Adrenal gland (tissue), 12 donors: ENCODE measurements around the gene TM4SF20. TPM values are rescaled to one million over a fixed set of nuclear protein-coding genes. Genes with fewer than 3 reads are reported as not detected.
A peak's percentile ranks its signal among the peaks of the same experiment; 100 is the strongest.

Source experiments
- DNase-seq, 7 donors: peaks; one replicate each; pipeline ENCODE4 v3.0.0-alpha.2; 2019 to 2020
- H3K27ac ChIP-seq, 5 donors: fragments of 200-600 bp; sonication (generic) in 4 of 5; 1 replicate in 3 of 5; 2 replicates in 2 of 5; pipeline versions ENCODE4 v1.5.1 to v1.8.0; 2016 to 2020; ENCODE audit warnings: mild to moderate bottlenecking in 1 of 5
- H3K27me3 ChIP-seq: fragments of 200-600 bp; 2 replicates; pipeline ENCODE4 v1.8.0; 2021
- H3K36me3 ChIP-seq, 2 donors: fragments of 200-600 bp; replicated peaks in 1 of 2; 1 replicate in 1 of 2; 2 replicates in 1 of 2; pipeline versions ENCODE4 v1.5.1 to v1.8.0; 2018 to 2022
- H3K4me1 ChIP-seq, 2 donors: fragments of 200-600 bp; replicated peaks in 1 of 2; 1 replicate in 1 of 2; 2 replicates in 1 of 2; pipeline versions ENCODE4 v1.5.1 to v1.8.0; 2018 to 2021
- H3K4me3 ChIP-seq, 4 donors: fragments of 200-600 bp; sonication (generic) in 3 of 4; one replicate each; pipeline ENCODE4 v1.5.1; 2016 to 2018
- H3K9me3 ChIP-seq, 3 donors: fragments of 200-600 bp; sonication (generic) in 1 of 3; replicated peaks in 1 of 3; 1 replicate in 2 of 3; 2 replicates in 1 of 3; pipeline versions ENCODE4 v1.5.1 to v1.8.0; 2016 to 2021
- POLR2A ChIP-seq, 2 donors: fragments of 450-650 bp; IDR thresholded peaks; one replicate each; pipeline ENCODE4 v1.6.1; 2017; ENCODE audit warnings: antibody characterized with exemption in 2 of 2, mild to moderate bottlenecking in 2 of 2, moderate library complexity in 1 of 2
- WGBS, 4 donors: extraction: QIAGEN DNeasy Blood & Tissue Kit in 2 of 4; methylation state at CpG; one replicate each; pipeline versions ENCODE4 v1.1.5 to v1.1.7; 2013 to 2017; 5-methylcytosine and 5-hydroxymethylcytosine counted together
- intact Hi-C, 2 donors: fragments of 100-400 bp; cut with DNase I; formaldehyde crosslinking; loops; one replicate each; pipeline versions ENCODE4 v1.14.1 to v1.15.0; 2022 to 2023
- polyA plus RNA-seq, 3 donors: library from polyadenylated mRNA; stranded (reverse); fragments of 200-250 nt in 2 of 3; fragments of 350-450 nt in 1 of 3; fragmentation: Illumina TruSeq in 1 of 3; extraction: RNeasy Lipid Tissue Mini Kit (QIAGEN cat#74804) in 1 of 3; gene quantifications; one replicate each; pipeline ENCODE4 v1.2.3, GENCODE V29; 2013 to 2014
- total RNA-seq, 9 donors: library from RNA; depleted of rRNA in 4 of 9; stranded (reverse); fragments of >200 nt in 4 of 9; fragments of 120-200 nt in 1 of 9; fragmentation: NEBNext Ultra II Directional in 1 of 9; extraction: Animal tissue kit (Norgen Biotek cat#: 25700) in 1 of 9; gene quantifications; one replicate each; pipeline versions ENCODE4 v1.1.0 to v1.2.4, GENCODE V29; 2013 to 2023
- TF ChIP-seq, protein P1 (sequence below), 6 experiments: fragments of 450-650 bp in 4 of 6; fragments of 200-600 bp in 2 of 6; sonication (generic) in 1 of 6; IDR thresholded peaks; 1 replicate in 5 of 6; 2 replicates in 1 of 6; pipeline versions ENCODE4 v1.5.1 to v1.8.0; 2016 to 2021; ENCODE audit warnings: antibody characterized with exemption in 6 of 6, mild to moderate bottlenecking in 2 of 6, moderate library complexity in 1 of 6
- donor health status: healthy with polysubstance abuse.
- donor health status: Bipolar disorder and iron deficiency.
- donor health status: DM: yes; HTN: yes; CAD: no.
- donor health status: DM: no; HTN: no; CAD: no.
- donor health status: DM: no; HTN: no; CAD: no.
- donor health status: DM: yes; HTN: yes; CAD: no.

TM4SF20 gene
- total and polyA plus RNA-seq, 12 donors: 0.14 TPM; not detected in 11

DNA sequence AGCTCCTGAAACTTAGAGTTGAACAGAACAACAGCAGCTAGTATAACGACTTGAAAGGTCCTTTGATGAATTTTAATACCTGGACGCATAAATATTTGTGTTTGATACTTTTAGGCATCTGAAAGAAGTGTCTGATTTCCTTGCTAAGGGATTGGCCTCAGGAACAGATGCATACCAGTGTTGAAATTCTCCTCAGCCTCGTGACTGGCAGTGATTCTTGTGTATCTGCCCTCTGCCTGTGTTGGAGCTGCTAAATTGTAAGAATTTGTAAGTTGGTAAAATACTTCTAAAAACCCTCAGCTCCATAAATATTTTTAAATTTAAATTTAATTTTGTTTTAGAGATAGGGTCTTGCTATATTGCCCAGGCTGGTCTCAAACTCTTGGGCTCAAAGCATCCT is 31.1 kb upstream of the TM4SF20 start:
- Histone ChIP-seq H3K4me1 (peaks cover 15 to 23% of the 10 kb centered on the region in 2 donors), H3K27ac (no peak overlapping the region), H3K27me3 (no peaks in the 10 kb centered on the region), H3K4me3 (no peak overlapping the region), H3K9me3 (no peaks in the 10 kb centered on the region), H3K36me3 (no peaks in the 10 kb centered on the region)
- no peak for DNase-seq
- TF ChIP-seq, protein P1, sequence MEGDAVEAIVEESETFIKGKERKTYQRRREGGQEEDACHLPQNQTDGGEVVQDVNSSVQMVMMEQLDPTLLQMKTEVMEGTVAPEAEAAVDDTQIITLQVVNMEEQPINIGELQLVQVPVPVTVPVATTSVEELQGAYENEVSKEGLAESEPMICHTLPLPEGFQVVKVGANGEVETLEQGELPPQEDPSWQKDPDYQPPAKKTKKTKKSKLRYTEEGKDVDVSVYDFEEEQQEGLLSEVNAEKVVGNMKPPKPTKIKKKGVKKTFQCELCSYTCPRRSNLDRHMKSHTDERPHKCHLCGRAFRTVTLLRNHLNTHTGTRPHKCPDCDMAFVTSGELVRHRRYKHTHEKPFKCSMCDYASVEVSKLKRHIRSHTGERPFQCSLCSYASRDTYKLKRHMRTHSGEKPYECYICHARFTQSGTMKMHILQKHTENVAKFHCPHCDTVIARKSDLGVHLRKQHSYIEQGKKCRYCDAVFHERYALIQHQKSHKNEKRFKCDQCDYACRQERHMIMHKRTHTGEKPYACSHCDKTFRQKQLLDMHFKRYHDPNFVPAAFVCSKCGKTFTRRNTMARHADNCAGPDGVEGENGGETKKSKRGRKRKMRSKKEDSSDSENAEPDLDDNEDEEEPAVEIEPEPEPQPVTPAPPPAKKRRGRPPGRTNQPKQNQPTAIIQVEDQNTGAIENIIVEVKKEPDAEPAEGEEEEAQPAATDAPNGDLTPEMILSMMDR (IDR thresholded peaks at IDR 0.05): no peak
- TF ChIP-seq POLR2A (IDR thresholded peaks at IDR 0.05): no peak
- 72 to 96% (median 81%) methylated on average over 3 of the region's 3 CpGs for WGBS, 4 donors
- intact Hi-C loops: no loop called here

DNA sequence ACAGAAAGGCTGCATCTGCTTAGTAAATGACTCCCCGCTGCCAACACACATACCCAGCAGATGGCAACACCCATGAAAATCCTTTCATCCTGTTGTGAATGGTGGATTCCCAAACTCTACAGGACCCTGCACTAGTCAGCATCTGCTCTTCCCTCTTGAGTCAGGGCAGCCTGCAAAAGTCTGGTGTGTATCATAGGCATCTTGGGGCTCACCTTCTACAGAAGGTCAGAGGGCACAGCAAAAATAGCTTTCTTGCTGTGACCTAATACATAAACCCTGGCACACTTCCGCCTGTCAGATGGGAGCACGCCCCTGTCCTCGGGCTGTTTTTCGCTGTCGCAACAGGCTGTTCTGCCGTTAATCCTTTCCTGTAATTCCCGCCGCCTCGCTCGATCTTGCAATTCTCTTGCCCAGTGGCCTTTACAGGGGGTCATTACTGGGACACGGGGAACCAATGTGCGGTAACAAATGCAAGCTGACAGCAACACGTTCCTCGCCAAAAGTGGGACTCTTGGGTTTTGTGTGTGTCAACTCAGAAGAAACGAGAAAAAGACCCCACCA is 28.6 kb upstream of the TM4SF20 start:
- H3K36me3 ChIP-seq: no peaks in the 10 kb centered on the region
- intact Hi-C loops: loop anchor here in 1 of 2 donors (5.0 kb wide), 2 partner anchors 65 to 360 kb away; partner anchors contain the start of gene AGFG1
- peaks cover 10 to 16% of the 10 kb centered on the region in 2 donors for H3K4me1 ChIP-seq
- H3K27ac ChIP-seq: peak overlapping the region in 2 of 5 donors; percentile 87 to 95
- no peak for TF ChIP-seq POLR2A (IDR thresholded peaks at IDR 0.05)
- TF ChIP-seq, protein P1 (IDR thresholded peaks at IDR 0.05): no peak
- H3K4me3 ChIP-seq: no peak overlapping the region
- peak; percentile 42 to 78 (median 71) for DNase-seq
- H3K27me3 ChIP-seq: no peaks in the 10 kb centered on the region
- no peaks in the 10 kb centered on the region for H3K9me3 ChIP-seq
- WGBS, 4 donors: 68 to 77% (median 73%) methylated on average over 15 to 16 of the region's 16 CpGs

DNA sequence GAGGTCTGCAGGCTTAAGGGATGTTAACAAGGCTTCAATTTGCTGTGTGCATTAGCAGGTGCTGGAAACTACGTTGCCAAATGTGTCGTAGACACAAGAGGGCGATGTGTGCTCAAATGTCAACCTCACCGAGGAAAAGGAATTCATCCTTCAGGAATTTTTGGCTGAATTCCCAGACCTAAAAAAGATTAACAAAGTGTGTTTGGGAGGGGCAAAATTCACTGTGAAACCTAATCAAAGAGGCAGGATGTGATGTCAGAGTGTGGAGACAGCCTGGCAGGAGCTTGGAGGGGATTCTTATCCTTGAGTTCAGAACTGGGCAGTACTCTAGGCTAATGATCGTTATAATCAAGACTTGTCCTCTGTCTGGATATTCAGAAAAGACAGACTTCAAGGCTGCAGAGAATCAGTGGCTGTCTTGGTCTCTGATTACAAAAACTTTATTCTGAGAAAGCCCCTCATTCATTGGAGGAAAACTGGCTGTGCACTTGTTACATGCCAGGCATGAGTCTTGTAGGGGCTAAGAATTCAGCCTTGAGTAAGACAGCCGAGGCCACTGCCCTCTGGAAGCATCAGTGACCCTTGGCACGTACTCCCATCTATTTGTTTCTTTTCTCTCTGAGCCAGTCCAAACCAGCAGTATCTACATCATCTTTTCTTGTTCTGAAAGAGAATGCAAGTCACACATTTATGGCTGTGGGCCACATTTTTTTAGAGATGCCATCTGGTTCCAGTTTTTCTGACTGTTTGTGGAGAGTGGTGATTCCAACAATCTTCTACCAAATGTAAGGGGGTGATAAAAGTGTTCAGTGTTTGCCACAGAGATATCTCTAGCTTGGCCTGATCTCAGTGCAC is 27.3 kb upstream of the TM4SF20 start:
- peaks cover 10 to 16% of the 10 kb centered on the region in 2 donors for H3K4me1 ChIP-seq

More for the DNA sequence above, 27.3 kb upstream of the TM4SF20 start:
- WGBS, 4 donors: 2 to 3% (median 2%) methylated on average over 7 of the region's 7 CpGs
- no peak for TF ChIP-seq POLR2A (IDR thresholded peaks at IDR 0.05)
- TF ChIP-seq, protein P1 (IDR thresholded peaks at IDR 0.05): peak; percentile 42 to 86 (median 74)
- Histone ChIP-seq H3K9me3 (no peaks in the 10 kb centered on the region), H3K27ac (peak overlapping the region; percentile 52 to 95 (median 76)), H3K4me3 (no peak overlapping the region), H3K27me3 (no peaks in the 10 kb centered on the region), H3K36me3 (no peaks in the 10 kb centered on the region)
- DNase-seq: peak; percentile 75 to 91 (median 82)
- intact Hi-C loops: loop anchor here in 1 of 2 donors (5.0 kb wide), 2 partner anchors 66 to 361 kb away; partner anchors contain the start of gene AGFG1
